Stimulated activated CD8-positive, alpha-beta memory T cell treated with anti-CD3 and anti-CD28 coated beads, Interleukin-7, amount 100 ng/mL, for 48 hours (primary cell): ENCODE data around the gene CENPX.

ENCODE experiments used
- DNase-seq, 2 donors: peaks; one replicate each; pipeline ENCODE4 v3.0.0-alpha.2; 2020; ENCODE audit warnings: low read depth in 1 of 2; ENCODE audit errors: extremely low read depth in 1 of 2

Gene CENPX

DNA sequence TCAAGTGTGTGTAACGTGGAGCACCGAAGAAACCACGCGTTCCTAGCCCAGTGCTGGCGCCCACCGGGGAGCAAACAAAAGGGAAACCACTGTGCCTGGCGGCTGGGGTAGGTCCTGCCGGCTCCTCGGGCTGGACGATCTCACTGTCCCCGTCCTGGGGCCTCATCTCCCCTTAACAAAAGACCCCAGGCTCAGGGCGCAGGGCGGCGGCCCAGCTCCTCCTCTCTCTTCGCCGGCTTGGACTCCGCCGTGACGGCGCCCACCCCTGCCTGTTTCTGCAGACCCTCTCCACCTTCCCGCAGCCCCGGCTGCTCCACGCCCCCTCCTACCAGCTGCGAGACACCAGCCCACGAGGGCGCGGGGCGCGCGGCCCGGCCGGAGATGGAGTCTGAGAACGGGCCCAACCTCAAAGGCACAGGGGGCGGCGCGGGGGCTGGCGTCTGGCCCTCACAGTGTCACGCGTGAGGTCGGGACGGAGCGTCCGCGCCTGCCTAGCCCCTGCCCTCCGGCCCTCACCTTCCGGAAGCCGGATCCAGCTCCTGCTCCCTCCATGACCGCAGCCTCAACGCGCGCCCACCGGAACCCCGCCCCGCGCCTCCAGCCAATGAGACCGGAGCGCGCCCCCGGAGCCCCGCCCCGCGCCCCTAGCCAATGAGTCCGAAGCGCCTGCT lies at the start of gene CENPX:
CENPX (minus strand) TSS at position 569 of the 671 bp plus-strand sequence; CDS start at position 552, 17 bp downstream.
- no peak for DNase-seq

DNA sequence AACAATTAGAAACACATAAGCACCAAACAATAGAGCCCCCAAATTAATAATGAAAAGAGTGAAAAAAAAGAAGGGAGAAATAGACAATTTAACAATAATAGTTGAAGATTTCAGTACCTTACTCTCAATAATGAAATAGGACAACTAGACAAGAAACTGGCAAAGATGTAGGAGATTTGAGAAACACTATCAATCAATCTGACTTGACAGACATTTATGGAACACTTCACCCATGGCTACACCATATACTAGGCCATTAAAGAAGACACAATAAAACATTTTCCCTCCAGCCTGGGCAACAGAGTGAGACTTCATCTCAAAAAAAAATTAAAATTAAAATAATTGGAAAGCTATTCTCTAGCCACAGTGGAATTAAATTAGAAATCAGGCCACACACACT lies 47.9 kb upstream of the CENPX start:
- no peak for DNase-seq

DNA sequence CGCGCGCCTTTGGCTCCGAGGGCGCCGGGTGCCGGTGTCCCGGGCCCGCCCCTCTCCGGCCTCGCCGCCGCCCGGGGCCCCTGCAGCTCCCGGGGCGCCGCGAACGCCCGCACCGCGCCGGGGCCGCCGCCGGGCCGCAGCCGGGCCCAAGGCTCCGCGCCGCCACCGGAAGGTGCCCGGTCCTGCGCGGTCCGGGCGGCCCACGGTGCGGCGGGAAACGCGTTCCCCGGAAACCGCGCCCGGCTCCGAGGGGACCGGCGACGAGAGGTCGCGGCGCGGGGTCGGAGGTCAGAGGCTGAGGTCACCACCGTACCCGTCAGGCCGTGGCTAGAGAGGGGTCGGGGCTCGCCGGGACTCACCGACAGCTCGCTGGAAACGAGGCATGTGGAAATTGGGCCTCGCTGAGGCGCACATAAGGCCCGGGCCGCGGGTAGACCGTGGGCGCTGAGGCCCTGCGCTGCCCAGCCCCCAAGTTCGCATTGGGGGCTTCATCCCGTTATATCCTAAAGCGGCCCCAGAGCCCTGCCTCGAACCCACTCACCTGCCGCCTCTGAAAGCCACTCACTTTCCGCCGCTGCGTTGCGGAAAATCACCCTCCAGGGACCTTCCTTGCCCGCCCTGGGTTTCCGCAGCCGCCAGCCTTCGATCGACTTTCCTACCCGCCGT lies 43.1 kb upstream of the CENPX start, which contains the start of gene DUS1L:
DUS1L (minus strand) TSS at position 167 of the 666 bp plus-strand sequence. CDS start 745 bp downstream, outside the sequence.
- DNase-seq = peak; percentile 28 to 41

DNA sequence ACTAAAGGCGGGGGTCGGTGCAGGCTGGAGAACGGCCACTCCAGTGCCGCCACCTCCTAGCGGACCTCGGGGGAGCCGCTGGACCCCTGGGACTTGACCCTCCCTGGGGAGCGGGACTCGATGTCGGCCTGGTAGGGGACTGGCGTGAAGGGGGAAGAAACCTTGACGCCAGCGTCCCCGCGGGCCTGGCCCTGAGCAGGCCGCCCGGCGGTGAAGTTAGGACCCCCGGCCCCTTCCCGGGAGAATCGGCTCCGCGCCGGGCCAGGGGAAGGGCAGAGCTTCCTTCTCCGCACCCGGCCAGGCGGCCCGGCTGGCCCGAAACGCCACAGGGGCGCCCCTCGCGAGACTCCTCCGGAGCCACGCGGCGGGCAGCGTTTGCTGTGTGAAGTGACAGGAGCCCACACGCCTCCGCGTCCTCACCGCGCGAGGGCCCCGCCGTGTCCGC lies 42.5 kb upstream of the CENPX start:
- DNase-seq = no peak

DNA sequence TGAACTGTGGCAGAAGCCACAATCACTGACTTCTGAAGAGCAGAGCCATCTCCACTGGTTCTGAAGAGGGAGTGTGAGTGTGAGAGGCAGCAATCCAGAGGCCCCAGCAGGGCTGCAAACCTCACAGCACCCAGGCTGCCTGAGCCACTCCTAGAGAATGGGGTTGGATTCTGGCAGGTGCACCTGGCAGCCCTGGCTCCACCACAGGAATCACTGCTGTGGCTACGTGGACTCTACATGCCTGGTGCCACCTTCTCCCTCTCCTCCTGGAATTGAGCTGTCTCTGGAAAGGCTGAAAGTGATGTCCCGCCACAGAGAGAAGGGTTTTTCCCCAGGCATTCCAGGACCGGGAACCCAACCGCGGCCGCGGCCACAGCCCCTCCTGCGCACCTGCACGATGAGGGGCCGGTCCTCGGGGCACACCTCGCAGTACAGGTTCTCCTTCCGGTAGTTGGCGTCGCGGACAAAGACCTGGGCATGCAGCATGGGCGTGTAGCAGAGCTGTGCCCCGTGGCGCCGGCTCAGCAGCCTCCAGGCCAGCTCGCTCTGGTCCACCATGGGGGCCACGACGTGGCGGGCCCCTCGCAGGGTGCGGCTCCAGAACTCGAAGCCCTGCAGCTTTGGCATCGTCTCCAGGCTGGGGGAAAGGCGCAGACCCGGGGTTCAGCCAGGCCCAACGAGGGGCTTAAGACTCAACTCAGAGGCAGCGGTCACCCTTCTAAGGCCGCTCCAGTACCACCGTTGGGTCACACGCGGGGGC lies 41.9 kb upstream of the CENPX start:
- DNase-seq = no peak

DNA sequence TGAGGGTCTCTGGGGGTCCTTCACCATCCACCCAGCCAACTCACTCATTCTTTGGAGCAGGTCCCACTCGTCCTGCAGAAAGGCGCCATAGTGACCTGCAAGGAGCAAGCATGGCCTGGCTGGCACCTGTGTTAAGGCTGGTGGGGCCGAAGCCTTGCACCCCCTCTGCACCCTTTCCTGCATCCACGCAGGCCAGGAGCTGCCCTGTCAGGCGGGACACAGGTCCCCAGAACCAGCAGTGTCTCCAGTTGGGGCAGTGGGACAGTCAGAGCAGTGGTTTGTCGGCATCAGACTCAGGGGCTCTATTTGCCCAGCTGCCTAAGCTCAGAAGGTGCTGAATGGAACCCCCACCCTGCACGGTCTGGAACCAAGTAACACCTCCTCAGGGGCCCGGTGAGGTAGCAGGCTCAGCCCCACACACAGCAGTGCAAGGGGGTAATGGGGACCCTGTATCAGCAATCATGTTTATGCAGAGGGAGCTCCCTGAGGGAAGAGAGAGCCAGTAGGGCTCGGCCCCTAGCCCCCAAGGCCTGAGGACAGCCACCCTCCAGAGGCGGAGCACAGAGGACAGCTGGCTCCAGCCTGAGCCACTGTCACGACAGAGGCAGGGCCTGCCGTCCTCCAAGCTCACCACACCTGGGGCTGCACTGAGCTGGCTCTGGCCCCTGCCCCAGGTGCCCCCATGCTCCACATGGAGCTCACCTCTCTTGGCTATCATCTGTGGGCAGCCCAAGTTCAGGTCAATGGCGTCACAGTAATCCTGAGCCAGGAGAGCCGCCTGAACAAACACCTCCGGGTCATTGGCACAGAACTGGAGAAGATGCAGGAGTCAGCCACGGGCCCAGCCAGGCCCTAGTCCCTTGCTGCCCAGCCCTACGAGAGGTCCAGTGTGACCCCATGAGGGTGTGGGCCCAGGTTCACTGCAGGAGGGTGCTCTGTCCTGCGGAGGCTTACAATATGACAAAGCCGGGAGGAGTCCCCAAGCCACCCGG lies 41.0 kb upstream of the CENPX start:
- no peak for DNase-seq

DNA sequence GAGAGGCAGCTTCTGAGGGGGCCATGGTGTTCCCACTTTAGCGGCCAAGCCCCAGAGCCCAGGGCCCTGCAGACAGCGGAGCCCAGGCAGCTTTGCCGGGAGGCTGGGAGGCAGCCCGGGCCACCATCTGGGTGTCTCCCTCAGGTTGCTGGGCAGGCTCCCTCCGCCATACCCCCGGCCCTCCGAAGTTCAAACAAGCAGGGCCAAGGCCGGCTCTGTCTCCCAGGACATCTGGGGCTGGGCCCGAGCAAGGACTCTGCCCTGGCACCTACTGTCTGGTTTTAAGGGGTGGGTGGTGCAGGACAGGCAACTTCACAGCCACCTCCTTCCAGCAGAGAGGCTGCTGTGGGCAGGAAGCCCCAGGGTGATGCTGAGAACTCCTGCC lies 40.3 kb upstream of the CENPX start:
- DNase-seq = no peak

DNA sequence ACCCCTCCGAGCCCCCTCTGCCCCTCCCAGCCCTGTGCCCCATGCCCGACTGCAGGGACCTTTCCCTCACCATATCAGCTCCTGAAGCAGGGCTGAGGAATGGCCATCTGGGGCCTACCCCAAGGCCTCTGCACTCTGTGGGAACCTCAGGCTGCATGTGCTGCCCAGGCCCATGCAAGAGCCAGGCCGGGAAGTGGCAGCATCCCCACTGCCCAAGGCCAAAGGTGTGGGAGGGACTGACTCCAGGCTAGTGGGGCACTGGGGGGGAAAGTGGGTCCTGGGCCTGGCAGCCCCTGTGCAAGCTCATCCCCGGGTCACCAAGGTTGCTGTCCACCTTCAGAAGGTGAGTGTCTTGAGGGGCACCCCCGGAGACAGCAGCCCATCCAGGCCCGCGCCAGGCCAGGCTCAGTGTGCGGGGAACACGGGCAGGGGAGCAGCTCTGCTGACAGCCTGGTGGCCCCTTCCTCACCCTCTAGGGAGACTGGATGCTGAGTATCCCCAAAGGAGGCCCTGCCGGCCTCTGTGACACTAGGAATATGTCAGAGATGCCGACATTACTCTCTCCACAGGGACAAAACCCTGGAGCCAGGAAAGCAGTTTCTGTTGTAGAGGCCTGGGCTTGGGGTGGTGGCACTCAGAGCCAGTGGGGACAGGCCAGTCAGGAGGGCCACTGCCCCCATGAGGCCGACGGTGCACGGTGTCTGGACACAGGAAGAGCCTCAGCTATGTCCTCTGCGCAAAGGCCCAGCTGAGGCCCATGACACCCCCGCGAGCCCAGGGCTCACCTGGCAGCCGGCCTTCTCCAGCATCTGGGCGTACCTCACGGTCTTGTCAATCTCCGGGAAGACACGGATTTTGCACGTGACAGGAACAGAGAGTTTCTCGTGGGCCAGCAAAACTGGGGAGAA lies 39.7 kb upstream of the CENPX start:
- DNase-seq = no peak

DNA sequence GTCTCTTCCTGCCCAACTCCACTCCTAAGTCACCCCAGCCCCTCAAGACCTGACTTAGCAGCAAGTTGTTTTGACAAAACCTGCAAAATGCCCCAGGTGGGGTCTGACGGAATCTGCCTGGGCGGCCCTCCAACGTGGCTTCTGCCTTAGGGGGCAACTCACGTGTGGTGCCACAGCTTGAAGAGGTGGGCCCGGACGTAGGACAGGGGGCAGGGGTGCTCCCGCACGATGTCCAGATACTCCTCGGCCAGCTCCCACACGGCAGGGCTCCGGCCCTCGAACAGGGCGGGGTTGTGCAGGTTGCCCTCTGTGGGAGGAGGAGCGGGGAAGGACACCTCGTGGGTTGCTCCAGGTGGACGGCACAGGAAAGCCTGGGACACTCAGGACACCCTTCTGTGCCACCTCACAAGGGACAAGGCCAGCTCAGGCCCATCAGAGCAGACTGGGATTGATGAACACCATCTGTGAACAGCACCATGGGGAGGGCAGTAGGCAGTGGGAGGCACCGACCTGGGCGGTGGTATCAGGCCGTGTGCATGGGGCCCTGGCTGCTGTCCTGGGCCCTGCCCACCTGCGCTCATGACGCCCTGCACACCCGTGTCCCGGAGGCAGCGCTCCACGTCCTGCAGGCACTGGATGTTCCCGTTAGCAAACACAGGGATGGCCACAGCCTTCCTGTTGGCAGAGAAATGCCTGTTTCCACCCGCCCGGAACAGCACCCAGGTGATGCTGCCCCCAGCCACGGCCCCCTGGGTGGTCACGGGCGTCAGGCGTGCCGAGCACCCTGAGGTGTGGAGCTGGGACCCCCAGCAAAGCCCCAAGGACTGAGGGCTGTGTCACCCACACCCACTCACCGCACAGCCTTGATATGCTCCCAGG lies 38.6 kb upstream of the CENPX start:
- no peak for DNase-seq

DNA sequence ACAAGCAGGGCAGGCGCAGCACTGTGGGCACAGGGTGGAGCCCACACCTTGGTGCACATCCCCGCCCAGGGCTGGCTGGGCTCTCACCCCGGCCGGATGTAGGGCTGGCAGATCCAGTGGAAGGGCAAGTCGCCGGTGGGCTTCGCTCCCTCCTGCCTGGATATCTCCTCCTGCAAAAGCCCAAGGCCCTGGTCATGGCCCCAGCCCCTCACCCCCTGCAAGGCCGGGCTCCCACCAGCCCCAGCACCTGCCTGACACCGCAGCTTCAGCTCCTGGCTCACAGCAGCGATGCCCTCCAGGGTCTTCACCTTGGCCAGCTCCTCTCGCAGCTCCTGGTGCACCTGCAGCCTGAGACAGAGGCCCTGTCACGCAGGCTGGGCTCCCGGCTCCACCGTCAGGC lies 37.9 kb upstream of the CENPX start:
- no peak for DNase-seq

DNA sequence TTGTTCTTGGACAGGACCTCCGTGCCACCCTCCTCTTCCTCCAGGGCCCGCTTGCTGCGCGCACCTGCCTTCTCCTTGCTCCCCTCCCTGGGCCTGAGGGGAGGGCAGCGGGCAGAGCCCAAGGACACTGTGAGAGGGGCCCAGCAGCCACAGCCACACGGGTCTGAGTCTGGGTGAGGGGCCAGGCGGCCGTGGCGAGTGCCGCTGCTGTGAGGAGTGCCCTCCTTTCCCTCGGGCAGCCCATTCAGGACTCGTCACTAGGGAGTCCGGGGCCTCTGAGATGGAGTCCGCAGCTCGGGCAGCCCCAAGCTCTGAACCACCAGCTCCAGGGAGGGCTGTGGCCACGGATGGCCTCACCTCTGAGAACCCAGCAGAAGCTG lies 37.3 kb upstream of the CENPX start:
- no peak for DNase-seq

DNA sequence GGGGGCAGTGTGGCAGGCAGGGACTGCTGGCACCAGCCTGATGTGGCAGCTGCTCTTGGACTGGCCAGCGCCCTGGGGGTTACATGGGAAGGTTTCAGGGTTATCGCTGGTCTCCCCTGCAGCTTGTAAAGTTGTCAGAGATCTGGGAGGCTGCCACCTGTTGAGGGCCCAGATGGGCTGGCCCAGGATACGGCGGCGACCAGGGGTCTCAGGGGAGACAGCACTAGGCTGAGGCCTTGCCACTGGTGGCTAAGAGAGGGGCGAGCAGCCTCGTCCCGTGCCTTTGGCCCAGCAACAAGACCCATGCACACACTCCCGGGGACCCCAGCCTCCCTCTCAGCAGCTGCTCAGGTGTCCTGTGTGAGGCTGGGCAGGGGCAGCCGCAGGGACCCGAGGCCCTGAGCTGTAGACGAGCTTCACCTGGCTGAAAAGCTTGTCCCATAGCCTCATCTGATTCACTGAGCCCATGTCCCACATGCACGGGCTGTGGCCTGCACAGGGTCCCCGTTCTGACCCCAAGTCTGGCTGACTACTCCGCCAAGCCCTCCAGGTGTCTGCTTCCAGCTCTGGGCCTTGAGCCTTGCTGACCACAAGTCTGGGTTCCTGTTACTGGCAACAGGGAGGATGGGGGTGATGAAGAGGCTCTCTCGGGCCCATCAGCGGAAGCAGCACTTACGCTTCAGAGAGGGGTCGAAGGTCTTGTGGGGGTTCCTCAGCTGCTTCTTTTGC lies 36.8 kb upstream of the CENPX start:
- DNase-seq = no peak

DNA sequence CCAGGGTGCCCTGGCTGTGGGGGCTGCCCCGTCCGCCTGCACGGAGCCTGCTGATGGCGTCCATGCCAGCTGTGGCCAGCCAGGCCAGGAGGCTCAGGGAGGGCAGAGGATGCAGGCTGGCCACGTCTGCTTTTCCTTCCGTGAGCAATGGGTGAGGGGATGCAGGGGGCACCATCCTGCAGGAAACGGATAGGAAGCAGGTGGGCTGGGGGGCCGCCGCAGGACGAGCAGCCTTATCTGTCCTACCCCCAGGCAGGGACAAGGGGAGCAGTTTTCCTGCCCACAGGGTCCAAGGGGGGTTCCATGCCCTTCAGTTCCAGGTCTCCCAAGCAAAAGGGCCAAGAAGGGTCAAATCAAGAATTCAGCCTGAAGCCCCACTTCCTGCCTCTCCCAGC lies 36.2 kb upstream of the CENPX start:
- no peak for DNase-seq

DNA sequence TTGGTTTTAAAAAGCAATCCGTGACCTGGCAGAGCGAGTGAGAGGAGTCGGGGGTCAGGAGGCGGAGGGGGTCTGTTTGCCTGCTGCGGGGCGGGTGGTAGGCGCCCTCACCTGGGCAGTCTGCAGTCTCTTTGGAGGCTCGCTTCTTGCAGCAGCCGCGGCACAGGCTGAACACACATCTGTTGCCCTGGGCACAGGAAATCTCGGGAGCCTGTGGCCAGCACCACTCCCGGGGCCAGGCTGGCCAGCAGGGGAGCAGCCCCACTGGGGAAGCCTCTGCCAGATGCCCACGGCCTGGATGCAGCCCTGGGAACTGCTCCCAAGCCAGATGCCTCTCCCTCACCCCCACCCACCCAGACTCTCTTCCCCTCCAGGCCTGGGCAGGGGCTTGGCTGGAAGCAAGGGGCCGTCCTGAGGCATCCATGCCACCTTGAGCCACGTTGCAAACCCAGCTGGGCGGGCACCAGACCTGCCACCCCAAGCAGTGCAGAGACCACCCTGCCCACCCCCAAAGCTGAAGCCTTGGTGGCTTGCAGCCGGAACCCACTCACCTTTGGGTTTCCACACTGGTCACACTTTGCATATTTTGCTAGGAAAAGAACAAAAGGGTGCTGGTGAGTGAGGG lies 35.7 kb upstream of the CENPX start:
- DNase-seq = no peak

DNA sequence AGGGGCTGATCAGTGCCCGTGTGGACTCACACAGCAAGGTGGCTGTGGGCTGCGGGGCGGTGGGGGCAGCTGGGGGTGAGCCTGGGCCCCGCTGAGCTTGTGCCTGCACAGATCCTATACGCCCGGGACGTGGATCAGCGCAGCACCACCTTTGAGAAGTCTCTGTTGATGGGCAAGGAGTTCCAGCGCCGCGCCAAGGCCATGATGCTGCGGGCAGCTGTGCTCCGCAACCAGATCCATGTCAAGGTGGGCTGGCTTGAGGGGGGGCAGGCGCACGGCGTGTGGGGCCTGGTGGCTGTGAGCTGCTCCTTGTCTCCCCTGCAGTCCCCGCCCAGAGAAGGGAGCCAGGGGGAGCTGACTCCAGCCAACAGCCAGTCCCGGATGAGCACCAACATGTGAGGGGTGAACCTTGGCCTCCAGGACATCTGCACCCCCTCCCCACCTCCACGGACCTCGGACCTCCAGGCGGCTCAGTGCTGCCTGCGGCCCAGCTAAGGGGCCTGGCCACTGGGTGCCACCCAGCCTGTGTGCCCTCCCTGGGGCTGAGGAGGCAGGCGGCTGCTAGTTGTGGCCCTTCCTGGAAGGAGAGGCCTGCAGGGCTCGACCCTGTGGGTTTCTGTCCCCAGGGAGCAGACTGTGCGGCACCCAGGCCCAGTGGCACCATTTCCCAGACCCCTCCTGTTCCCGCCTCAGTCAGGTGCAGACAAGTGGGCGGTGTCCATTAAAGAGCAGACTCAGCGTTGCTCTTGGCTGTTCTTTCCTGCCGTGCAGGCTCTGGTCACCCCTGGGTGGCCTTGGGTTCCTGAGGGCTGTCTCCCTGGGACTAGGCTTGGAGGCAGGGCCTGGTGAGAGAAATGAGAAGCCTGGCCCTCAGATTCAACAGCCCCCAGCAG lies 34.3 kb upstream of the CENPX start:
- DNase-seq = no peak

DNA sequence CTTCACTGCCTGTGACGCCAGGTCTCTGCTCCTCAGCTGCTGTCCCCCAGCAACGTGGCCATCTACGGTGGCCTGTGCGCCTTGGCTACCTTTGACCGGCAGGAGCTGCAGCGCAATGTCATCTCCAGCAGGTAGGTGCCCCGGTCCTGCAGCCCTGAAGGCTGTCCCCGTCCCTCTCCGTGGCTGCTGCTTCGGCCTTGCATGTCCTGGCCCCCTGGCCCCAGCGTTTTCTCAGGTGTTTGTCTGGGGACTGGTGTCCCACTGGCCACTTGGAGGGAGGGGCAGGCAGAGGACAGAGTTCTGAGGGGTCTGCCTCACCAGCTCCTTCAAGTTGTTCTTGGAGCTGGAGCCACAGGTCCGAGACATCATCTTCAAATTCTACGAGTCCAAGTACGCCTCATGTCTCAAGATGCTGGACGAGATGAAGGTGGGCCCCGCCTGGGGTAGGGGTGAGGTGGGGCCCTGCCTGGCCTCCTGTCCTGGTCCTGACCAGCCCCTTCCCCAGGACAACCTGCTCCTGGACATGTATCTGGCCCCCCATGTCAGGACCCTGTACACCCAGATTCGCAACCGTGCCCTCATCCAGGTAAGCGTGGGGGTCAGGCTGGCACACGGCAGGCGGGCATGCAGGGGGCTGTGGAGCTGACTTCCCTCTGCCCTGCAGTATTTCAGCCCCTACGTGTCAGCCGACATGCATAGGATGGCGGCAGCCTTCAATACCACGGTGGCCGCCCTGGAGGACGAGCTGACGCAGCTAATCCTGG lies 33.5 kb upstream of the CENPX start:
- no peak for DNase-seq
